Measurements from ENCODE around the gene RSPH3. TPM values are rescaled to one million over a fixed set of nuclear protein-coding genes. Genes with fewer than 3 reads are reported as not detected.

RSPH3 gene
- total and polyA plus RNA-seq, 10 of the 15 experiments (the other 5 are each of a cell fraction or from before 2014, with no cell fraction given): 0.40 to 3.5 (median 1.4) TPM

- TF ChIP-seq CHD2 (IDR thresholded peaks at IDR 0.05; ENCODE audit: borderline replicate concordance, low read depth, low read length): no peak
- TF ChIP-seq CREM (IDR thresholded peaks at IDR 0.05; ENCODE audit: low read depth): no peak
- TF ChIP-seq MEF2B (IDR thresholded peaks at IDR 0.05; ENCODE audit: partially characterized antibody, poor library complexity, severe bottlenecking): peak; percentile 71
- TF ChIP-seq ZBED1 (IDR thresholded peaks at IDR 0.05; ENCODE audit: borderline replicate concordance): no peak
- 0 out of 2 replicates have a peak, but pooled peaks have one; percentile 14 for TF ChIP-seq RELB (IDR thresholded peaks at IDR 0.05; ENCODE audit: low read depth)
- TF ChIP-seq RB1 (IDR thresholded peaks at IDR 0.05; ENCODE audit: borderline replicate concordance): no peak
- peak; percentile 73 for TF ChIP-seq SKIL (IDR thresholded peaks at IDR 0.05; ENCODE audit: low read depth, poor library complexity, severe bottlenecking)
- TF ChIP-seq ATF7 (IDR thresholded peaks at IDR 0.05; ENCODE audit: low read depth): 0 out of 2 replicates have a peak, but pooled peaks have one; percentile 21
- no peak for TF ChIP-seq ATF2 (IDR thresholded peaks at IDR 0.05; ENCODE audit: low read length)
- TF ChIP-seq HCFC1 (IDR thresholded peaks at IDR 0.05; ENCODE audit: low read length): no peak
- peak; percentile 32; the same call in 1 of the 2 replicates for TF ChIP-seq MTA2 (IDR thresholded peaks at IDR 0.05; ENCODE audit: low read depth)
- no peak for TF ChIP-seq PKNOX1 (IDR thresholded peaks at IDR 0.05)
These were observed 23.9 kb upstream of the RSPH3 start (continued) for GRCh38 chr6:159023893-159024292.

All from GM12878 (cell line).